H9 (cell line): ENCODE data around the gene LARP1. TPM values are rescaled to one million over a fixed set of nuclear protein-coding genes. Genes with fewer than 3 reads are reported as not detected.

Experiments
- DNase-seq: peaks from one replicate; pipeline ENCODE4 v3.0.0-alpha.2; 2017
- H2AFZ ChIP-seq: one replicate; pipeline ENCODE4 v1.6.1; 2013; ENCODE audit warnings: mild to moderate bottlenecking, low read length, control low read depth, moderate library complexity
- H2AK5ac ChIP-seq: 2 replicates; pipeline ENCODE4 v1.6.1; 2013; ENCODE audit warnings: low read length, control low read depth, mixed read lengths; ENCODE audit not compliant: insufficient read length
- H2BK120ac ChIP-seq: one replicate; pipeline ENCODE4 v1.6.1; 2013; ENCODE audit warnings: low read depth, mild to moderate bottlenecking, low read length, control low read depth, inconsistent platforms; ENCODE audit not compliant: poor library complexity, severe bottlenecking
- H2BK12ac ChIP-seq: 2 replicates; pipeline ENCODE4 v1.6.1; 2013; ENCODE audit warnings: low read length, control low read depth, mixed read lengths, low read depth; ENCODE audit not compliant: insufficient read length
- H2BK15ac ChIP-seq: 2 replicates; pipeline ENCODE4 v1.6.1; 2013; ENCODE audit warnings: low read depth, low read length, control low read depth
- H2BK20ac ChIP-seq: one replicate; pipeline ENCODE4 v1.6.1; 2013; ENCODE audit warnings: low read depth, mild to moderate bottlenecking, low read length, control low read depth, inconsistent platforms; ENCODE audit not compliant: poor library complexity, severe bottlenecking
- H2BK5ac ChIP-seq: 2 replicates; pipeline ENCODE4 v1.6.1; 2013; ENCODE audit warnings: low read length, control low read depth, mixed read lengths; ENCODE audit not compliant: insufficient read length
- H3K14ac ChIP-seq: 2 replicates; pipeline ENCODE4 v1.6.1; 2013; ENCODE audit warnings: low read length, control low read depth; ENCODE audit not compliant: insufficient read depth
- H3K18ac ChIP-seq: 2 replicates; pipeline ENCODE4 v1.6.1; 2013; ENCODE audit warnings: low read depth, mild to moderate bottlenecking, mixed read lengths, low read length, control low read depth; ENCODE audit not compliant: insufficient read length
- H3K23ac ChIP-seq: 2 replicates; pipeline ENCODE4 v1.6.1; 2013; ENCODE audit warnings: low read length, control low read depth, mixed read lengths, low read depth; ENCODE audit not compliant: insufficient read length
- H3K23me2 ChIP-seq: 2 replicates; pipeline ENCODE4 v1.6.1; 2013; ENCODE audit warnings: low read depth, mild to moderate bottlenecking, mixed read lengths, low read length, control low read depth; ENCODE audit not compliant: insufficient read length, poor library complexity, severe bottlenecking
- H3K27ac ChIP-seq: 2 replicates; pipeline ENCODE4 v1.5.1; 2013; ENCODE audit warnings: low read length, control low read depth, mixed read lengths, low read depth; ENCODE audit not compliant: insufficient read length
- H3K27me3 ChIP-seq: 2 replicates; pipeline ENCODE4 v1.6.1; 2013; ENCODE audit warnings: low read length, control low read depth, inconsistent platforms; ENCODE audit not compliant: insufficient read depth
- H3K4ac ChIP-seq: 2 replicates; pipeline ENCODE4 v1.6.1; 2013; ENCODE audit warnings: low read depth, mild to moderate bottlenecking, control low read depth, inconsistent platforms, low read length, moderate library complexity
- H3K4me1 ChIP-seq: 2 replicates; pipeline ENCODE4 v1.6.1; 2013; ENCODE audit warnings: low read length, control low read depth, inconsistent platforms; ENCODE audit not compliant: insufficient read depth
- H3K4me2 ChIP-seq: 2 replicates; pipeline ENCODE4 v1.6.1; 2013; ENCODE audit warnings: low read length, control low read depth, mixed read lengths; ENCODE audit not compliant: insufficient read length, insufficient read depth
- H3K56ac ChIP-seq: 2 replicates; pipeline ENCODE4 v1.6.1; 2013; ENCODE audit warnings: low read depth, mild to moderate bottlenecking, mixed read lengths, low read length, control low read depth; ENCODE audit not compliant: insufficient read length
- H3K79me1 ChIP-seq: 2 replicates; pipeline ENCODE4 v1.6.1; 2013; ENCODE audit warnings: low read depth, mild to moderate bottlenecking, moderate library complexity, low read length, control low read depth, inconsistent platforms; ENCODE audit not compliant: insufficient read depth, poor library complexity, severe bottlenecking
- H3K79me2 ChIP-seq: 2 replicates; pipeline ENCODE4 v1.6.1; 2013; ENCODE audit warnings: low read length, control low read depth, inconsistent platforms; ENCODE audit not compliant: insufficient read depth
- H3K9ac ChIP-seq: 2 replicates; pipeline ENCODE4 v1.6.1; 2013; ENCODE audit warnings: low read length, control low read depth, mixed read lengths; ENCODE audit not compliant: insufficient read length; ENCODE audit errors: extremely low read depth
- H3K9me3 ChIP-seq: one replicate; pipeline ENCODE4 v1.6.1; 2013; ENCODE audit warnings: low read depth, low read length, inconsistent platforms; ENCODE audit not compliant: control insufficient read depth
- H3T11ph ChIP-seq: one replicate; pipeline ENCODE4 v1.6.1; 2013; ENCODE audit warnings: mild to moderate bottlenecking, low read length, control low read depth, inconsistent platforms
- H4K20me1 ChIP-seq: one replicate; pipeline ENCODE4 v1.6.1; 2013; ENCODE audit not compliant: control insufficient read depth, insufficient read length, insufficient read depth
- H4K5ac ChIP-seq: 2 replicates; pipeline ENCODE4 v1.6.1; 2013; ENCODE audit warnings: low read depth, mild to moderate bottlenecking, mixed read lengths, low read length, control low read depth; ENCODE audit not compliant: insufficient read length
- H4K8ac ChIP-seq: replicated peaks from 2 replicates; pipeline ENCODE4 v1.6.1; 2013; ENCODE audit warnings: low read length, control low read depth, mixed read lengths, low read depth; ENCODE audit not compliant: insufficient read length
- H4K91ac ChIP-seq: 2 replicates; pipeline ENCODE4 v1.6.1; 2013; ENCODE audit warnings: low read depth, mild to moderate bottlenecking, moderate library complexity, mixed read lengths, low read length, control low read depth; ENCODE audit not compliant: insufficient read length
- H3K27ac Mint-ChIP-seq, 3 experiments: 2 replicates in 2 of 3; 3 replicates in 1 of 3; pipeline ENCODE4 v1.8.0; 2020 to 2021; ENCODE audit warnings: mixed read lengths in 3 of 3, mild to moderate bottlenecking in 1 of 3, moderate library complexity in 1 of 3
- H3K27me3 Mint-ChIP-seq: 2 replicates; pipeline ENCODE4 v1.8.0; 2021; ENCODE audit warnings: low read depth, mild to moderate bottlenecking, moderate library complexity, mixed read lengths
- H3K36me3 Mint-ChIP-seq, 3 experiments: 2 replicates in 2 of 3; 3 replicates in 1 of 3; pipeline ENCODE4 v1.8.0; 2020 to 2021; ENCODE audit warnings: low read depth in 3 of 3, mixed read lengths in 3 of 3; ENCODE audit not compliant: insufficient read depth in 1 of 3
- H3K4me1 Mint-ChIP-seq, 2 experiments: 2 replicates each; pipeline ENCODE4 v1.8.0; 2020; ENCODE audit warnings: mixed read lengths in 2 of 2
- H3K4me3 Mint-ChIP-seq, 2 experiments: 2 replicates in 1 of 2; 3 replicates in 1 of 2; pipeline ENCODE4 v1.8.0; 2020 to 2021; ENCODE audit warnings: mild to moderate bottlenecking in 2 of 2, mixed read lengths in 2 of 2, moderate library complexity in 1 of 2
- H3K9me3 Mint-ChIP-seq, 2 experiments: 2 replicates in 1 of 2; 3 replicates in 1 of 2; pipeline ENCODE4 v1.8.0; 2020; ENCODE audit warnings: mild to moderate bottlenecking in 2 of 2, mixed read lengths in 2 of 2, moderate library complexity in 1 of 2
- CTCF ChIP-seq: fragments of 200-600 bp; sonication (generic); conservative IDR thresholded peaks from 3 replicates; pipeline ENCODE4 v1.8.0; 2021; ENCODE audit warnings: antibody characterized with exemption, mild to moderate bottlenecking
- WGBS: extraction: QIAGEN DNeasy Blood & Tissue Kit; methylation state at CpG from one replicate; pipeline ENCODE4 v1.1.7; 2013; ENCODE audit warnings: missing lambda C conversion rate, low lambda C conversion rate, mixed read lengths; ENCODE audit not compliant: insufficient read length; ENCODE audit errors: extremely low coverage; 5-methylcytosine and 5-hydroxymethylcytosine counted together
- total RNA-seq: library from RNA; stranded (reverse); gene quantifications from 2 replicates; pipeline ENCODE4 v1.2.1, GENCODE V29; 2021

The LARP1 gene
- total RNA-seq, 1 experiment from 2014 or later = 405 TPM

GRCh38 chr5:154708846-154709245 lies 46.3 kb upstream of the LARP1 start:
- H3T11ph ChIP-seq = no peak overlapping the region
- no peak overlapping the region for H2BK12ac ChIP-seq
- H3K27ac ChIP-seq = no peak overlapping the region
- H3K18ac ChIP-seq = no peak overlapping the region
- no peaks in the 10 kb centered on the region for H3K9me3 ChIP-seq
- no peak overlapping the region for H2BK120ac ChIP-seq
- no peak overlapping the region for H3K4me2 ChIP-seq
- WGBS = no CpG with 5 or more reads among the region's 5 CpGs
- peaks cover 0 to 2% (median 0%) of the 10 kb centered on the region in 3 experiments; a peak in 2 of 7 replicates for H3K36me3 Mint-ChIP-seq
- no peak overlapping the region for H3K14ac ChIP-seq
- no peak overlapping the region for H3K9ac ChIP-seq
- no peak overlapping the region for H4K8ac ChIP-seq
- DNase-seq = no peak
- no peak overlapping the region for H3K4me3 Mint-ChIP-seq
- no peak overlapping the region for H4K91ac ChIP-seq
- H2AK5ac ChIP-seq = no peak overlapping the region
- H3K27me3 Mint-ChIP-seq = no peaks in the 10 kb centered on the region
- H3K4me1 ChIP-seq = peaks cover 4% of the 10 kb centered on the region; the same call in 1 of the 2 replicates
- H4K5ac ChIP-seq = no peak overlapping the region
- H3K79me2 ChIP-seq = no peaks in the 10 kb centered on the region
- no peak overlapping the region for H3K4ac ChIP-seq
- H3K9me3 Mint-ChIP-seq = no peaks in the 10 kb centered on the region
- no peak overlapping the region for H2BK15ac ChIP-seq
- H3K56ac ChIP-seq = no peak overlapping the region
- no peak overlapping the region for H2BK5ac ChIP-seq
- no peaks in the 10 kb centered on the region for H3K79me1 ChIP-seq
- no peaks in the 10 kb centered on the region for H3K23me2 ChIP-seq
- H3K27ac Mint-ChIP-seq = no peak overlapping the region
- H2BK20ac ChIP-seq = no peak overlapping the region
- no peak overlapping the region for H2AFZ ChIP-seq
- H3K27me3 ChIP-seq = no peaks in the 10 kb centered on the region
- H3K23ac ChIP-seq = no peak overlapping the region
- TF ChIP-seq CTCF = no peak
- H3K4me1 Mint-ChIP-seq = peaks cover 48 to 49% of the 10 kb centered on the region in 2 experiments
- no peaks in the 10 kb centered on the region for H4K20me1 ChIP-seq
